Mesothelial cell of epicardium (in vitro differentiated cells): Measurements from ENCODE around the gene PIGX. TPM values are rescaled to one million over a fixed set of nuclear protein-coding genes. Genes with fewer than 3 reads are reported as not detected.

ENCODE experiments used
- DNase-seq, 2 experiments: peaks; one replicate each; pipeline ENCODE4 v3.0.0; 2021; ENCODE audit warnings: low spot score in 2 of 2; ENCODE audit not compliant: unreplicated experiment in 2 of 2
- H3K27ac Mint-ChIP-seq: 2 replicates; pipeline ENCODE4 v1.8.0; 2021; ENCODE audit warnings: mixed read lengths
- H3K27me3 Mint-ChIP-seq: 2 replicates; pipeline ENCODE4 v1.8.0; 2021; ENCODE audit warnings: low read depth, mixed read lengths
- H3K36me3 Mint-ChIP-seq: 2 replicates; pipeline ENCODE4 v1.8.0; 2021; ENCODE audit warnings: mixed read lengths
- H3K4me1 Mint-ChIP-seq: 2 replicates; pipeline ENCODE4 v1.8.0; 2021; ENCODE audit warnings: mixed read lengths
- H3K4me3 Mint-ChIP-seq: 2 replicates; pipeline ENCODE4 v1.8.0; 2021; ENCODE audit warnings: mild to moderate bottlenecking, moderate library complexity, mixed read lengths
- H3K9me3 Mint-ChIP-seq: 2 replicates; pipeline ENCODE4 v1.8.0; 2021; ENCODE audit warnings: mixed read lengths
- CTCF ChIP-seq: fragments of 200-600 bp; sonication (generic); IDR thresholded peaks from one replicate; pipeline ENCODE4 v1.5.0; 2021; ENCODE audit warnings: antibody characterized with exemption; ENCODE audit not compliant: unreplicated experiment
- total RNA-seq: library from RNA; stranded (reverse); gene quantifications from 3 replicates; pipeline ENCODE4 v1.2.1, GENCODE V29; 2021

Gene PIGX
- total RNA-seq, 1 donor from 2014 or later, result 26.4 TPM

- DNase-seq, result no peak
- no peak for TF ChIP-seq CTCF
- H3K36me3 Mint-ChIP-seq, result no peaks in the 10 kb centered on the region
- H3K4me3 Mint-ChIP-seq, result no peak overlapping the region
- no peaks in the 10 kb centered on the region for H3K4me1 Mint-ChIP-seq
- H3K27me3 Mint-ChIP-seq, result no peaks in the 10 kb centered on the region
- no peak overlapping the region for H3K27ac Mint-ChIP-seq
- H3K9me3 Mint-ChIP-seq, result no peaks in the 10 kb centered on the region
These were observed 23.8 kb upstream of the PIGX start for GRCh38 chr3:196688349-196688748.

GRCh38 chr3:196689941-196690660, 22.1 kb upstream of the PIGX start:
- no peak for TF ChIP-seq CTCF
- DNase-seq, result no peak
- no peaks in the 10 kb centered on the region for H3K36me3 Mint-ChIP-seq
- H3K27me3 Mint-ChIP-seq, result no peaks in the 10 kb centered on the region
- no peaks in the 10 kb centered on the region for H3K9me3 Mint-ChIP-seq
- H3K4me3 Mint-ChIP-seq, result no peak overlapping the region
- no peak overlapping the region for H3K27ac Mint-ChIP-seq
- H3K4me1 Mint-ChIP-seq, result no peaks in the 10 kb centered on the region

GRCh38 chr3:196691386-196691785, 20.8 kb upstream of the PIGX start:
- no peak for DNase-seq
- Mint-ChIP-seq H3K4me1 (no peaks in the 10 kb centered on the region), H3K9me3 (no peaks in the 10 kb centered on the region), H3K36me3 (no peaks in the 10 kb centered on the region), H3K4me3 (no peak overlapping the region), H3K27ac (no peak overlapping the region), H3K27me3 (no peaks in the 10 kb centered on the region)
- TF ChIP-seq CTCF, result no peak

GRCh38 chr3:196694202-196694638, 18.0 kb upstream of the PIGX start:
- Mint-ChIP-seq H3K4me1 (no peaks in the 10 kb centered on the region), H3K27ac (no peak overlapping the region), H3K4me3 (no peak overlapping the region), H3K9me3 (no peaks in the 10 kb centered on the region), H3K36me3 (no peaks in the 10 kb centered on the region), H3K27me3 (no peaks in the 10 kb centered on the region)
- no peak for DNase-seq
- no peak for TF ChIP-seq CTCF

GRCh38 chr3:196694941-196695848, 17.0 kb upstream of the PIGX start:
- no peaks in the 10 kb centered on the region for H3K4me1 Mint-ChIP-seq
- DNase-seq, result no peak
- H3K9me3 Mint-ChIP-seq, result no peaks in the 10 kb centered on the region
- H3K4me3 Mint-ChIP-seq, result no peak overlapping the region
- H3K27ac Mint-ChIP-seq, result no peak overlapping the region
- TF ChIP-seq CTCF, result no peak
- no peaks in the 10 kb centered on the region for H3K27me3 Mint-ChIP-seq
- H3K36me3 Mint-ChIP-seq, result no peaks in the 10 kb centered on the region
